Measurements from ENCODE around the gene LRRC8D.
"Not testable (repeated sequence)": the region's sequence is repeated elsewhere in the genome, so short reads cannot be mapped to it uniquely, and the experiment has no call there.

The LRRC8D gene

GRCh38 chr1:89820422-89821321, at the start of gene LRRC8D:
Gene LRRC8D (plus strand): TSS chr1:89821032. CDS start chr1:89933069, 112,037 bp downstream.
- peak; percentile 83 for DNase-seq

- no peak for DNase-seq
Measured at GRCh38 chr1:89771991-89772560, 48.8 kb upstream of the LRRC8D start.

GRCh38 chr1:89776104-89776503, 44.7 kb upstream of the LRRC8D start:
- DNase-seq = not testable (repeated sequence)

GRCh38 chr1:89777271-89777670, 43.6 kb upstream of the LRRC8D start:
- not testable (repeated sequence) for DNase-seq

DNA sequence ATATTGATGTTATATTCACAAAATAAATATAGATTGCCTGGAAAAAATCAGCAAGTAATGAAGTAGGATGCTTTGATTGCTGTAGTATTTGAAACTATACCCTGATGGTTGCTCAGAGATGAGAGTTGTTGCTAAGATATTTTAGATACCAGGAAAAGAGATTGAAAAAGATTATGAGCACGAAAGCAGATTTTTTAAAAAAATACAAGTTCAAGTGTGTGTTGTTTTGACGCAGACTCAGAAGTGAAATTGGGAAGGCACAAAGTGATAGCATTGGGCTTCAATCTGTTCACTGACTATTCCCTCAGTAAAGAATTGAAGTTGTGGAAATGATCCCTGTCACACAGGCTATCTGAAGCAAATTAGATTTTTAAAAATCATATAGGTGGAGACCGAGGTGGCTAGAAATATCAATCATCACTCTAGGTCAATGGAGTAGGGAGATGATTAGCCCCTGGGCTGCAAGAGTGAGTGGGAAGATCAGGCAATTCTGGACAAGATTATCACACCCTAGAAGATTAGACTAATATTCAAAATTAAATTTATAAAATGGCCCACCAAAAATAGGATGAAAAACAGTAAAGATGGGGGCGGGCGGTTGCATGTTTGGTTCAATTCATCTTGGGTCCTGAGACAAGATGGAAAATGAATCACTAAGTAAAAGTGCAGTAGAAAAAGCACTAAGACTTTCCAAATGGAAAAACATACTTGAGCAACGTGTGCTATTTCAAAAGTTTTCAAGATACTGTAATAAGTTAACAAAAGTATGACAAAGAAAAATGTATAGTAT, 41.5 kb upstream of the LRRC8D start:
- DNase-seq = no peak

DNA sequence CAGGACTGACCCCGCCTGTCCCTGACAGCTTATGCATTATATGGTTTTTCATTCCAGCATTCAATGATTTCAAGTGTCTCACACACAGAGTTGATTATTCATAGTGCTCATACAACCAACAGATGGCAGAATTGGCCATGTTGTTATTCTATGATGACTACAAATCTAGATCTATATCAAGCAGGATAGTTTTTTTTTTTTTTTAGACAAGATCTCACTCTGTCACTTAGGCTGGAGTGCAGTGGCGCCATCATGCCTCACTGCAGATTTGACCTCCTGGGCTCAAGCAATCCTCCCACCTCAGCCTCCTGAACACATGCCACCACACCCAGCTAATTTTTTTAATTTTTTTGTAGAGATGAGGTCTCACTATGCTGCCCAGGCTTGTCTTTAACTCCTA, 40.1 kb upstream of the LRRC8D start:
- DNase-seq = no peak

- no peak for DNase-seq
Measured at GRCh38 chr1:89781494-89782126, 39.2 kb upstream of the LRRC8D start.

DNA sequence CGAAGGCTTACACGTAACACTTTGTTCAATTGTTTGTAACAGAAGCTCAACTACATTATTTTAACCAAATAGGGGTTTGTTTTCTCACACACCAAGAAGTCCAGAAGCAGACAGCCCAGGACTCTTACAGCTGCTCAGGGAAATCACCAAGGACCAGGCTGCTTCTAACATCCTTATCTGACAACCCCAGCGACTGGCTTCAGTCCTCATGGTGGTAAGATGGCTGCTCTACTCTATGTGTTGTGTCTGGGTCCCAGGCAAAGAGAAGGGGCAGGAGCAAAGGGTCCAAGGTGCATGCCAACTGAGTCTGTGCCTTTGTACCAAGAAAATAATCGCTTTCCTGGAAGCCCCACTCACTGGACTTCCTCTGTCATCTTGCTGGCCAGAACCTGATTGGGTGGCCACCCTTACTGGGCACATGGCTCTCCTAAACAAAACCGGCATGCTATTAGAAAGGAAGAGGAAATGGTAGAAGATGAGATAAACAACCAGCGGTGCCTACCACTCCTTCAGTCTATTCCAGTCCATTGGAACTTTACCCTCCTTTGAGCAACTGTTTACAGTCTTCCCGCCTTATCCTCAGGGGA, 34.1 kb upstream of the LRRC8D start:
- DNase-seq = no peak

GRCh38 chr1:89790592-89790991, 30.2 kb upstream of the LRRC8D start:
- DNase-seq = no peak

- no peak for DNase-seq
Measured at GRCh38 chr1:89791064-89791726, 29.6 kb upstream of the LRRC8D start.

GRCh38 chr1:89794406-89794805, 26.4 kb upstream of the LRRC8D start:
- no peak for DNase-seq

DNA sequence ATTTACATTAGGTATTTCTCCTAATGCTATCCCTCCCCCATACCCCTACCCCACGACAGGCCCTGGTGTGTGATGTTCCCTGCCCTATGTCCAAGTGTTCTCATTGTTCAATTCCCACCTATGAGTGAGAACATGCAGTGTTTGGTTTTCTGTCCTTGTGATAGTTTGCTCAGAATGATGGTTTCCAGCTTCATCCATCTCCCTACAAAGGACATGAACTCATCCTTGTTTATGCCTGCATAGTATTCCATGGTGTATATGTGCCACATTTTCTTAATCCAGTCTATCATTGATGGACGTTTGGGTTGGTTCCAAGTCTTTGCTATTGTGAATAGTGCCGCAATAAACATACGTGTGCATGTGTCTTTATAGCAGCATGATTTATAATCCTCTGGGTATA, 25.3 kb upstream of the LRRC8D start:
- DNase-seq = not testable (repeated sequence)

GRCh38 chr1:89797876-89798275, 23.0 kb upstream of the LRRC8D start:
- DNase-seq = not testable (repeated sequence)

DNA sequence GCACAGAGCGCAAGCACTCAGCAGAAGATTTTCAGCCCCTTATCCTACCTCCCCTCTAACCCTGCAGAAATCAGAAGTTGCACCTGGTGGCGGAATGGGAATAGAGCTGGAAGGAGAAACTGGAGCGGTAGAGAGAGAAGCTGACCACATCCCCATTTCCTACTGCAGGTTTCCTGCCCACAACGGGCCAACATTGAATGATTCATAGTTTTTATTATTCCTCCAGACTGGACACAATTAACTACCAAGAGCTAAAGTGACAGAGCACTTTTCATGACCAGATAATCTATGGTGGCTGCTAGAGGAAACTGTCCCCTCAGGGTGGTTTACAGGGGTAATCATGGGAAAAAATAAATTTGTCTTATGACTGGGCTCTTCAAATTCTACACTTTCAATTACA, 21.3 kb upstream of the LRRC8D start:
- DNase-seq = no peak

DNA sequence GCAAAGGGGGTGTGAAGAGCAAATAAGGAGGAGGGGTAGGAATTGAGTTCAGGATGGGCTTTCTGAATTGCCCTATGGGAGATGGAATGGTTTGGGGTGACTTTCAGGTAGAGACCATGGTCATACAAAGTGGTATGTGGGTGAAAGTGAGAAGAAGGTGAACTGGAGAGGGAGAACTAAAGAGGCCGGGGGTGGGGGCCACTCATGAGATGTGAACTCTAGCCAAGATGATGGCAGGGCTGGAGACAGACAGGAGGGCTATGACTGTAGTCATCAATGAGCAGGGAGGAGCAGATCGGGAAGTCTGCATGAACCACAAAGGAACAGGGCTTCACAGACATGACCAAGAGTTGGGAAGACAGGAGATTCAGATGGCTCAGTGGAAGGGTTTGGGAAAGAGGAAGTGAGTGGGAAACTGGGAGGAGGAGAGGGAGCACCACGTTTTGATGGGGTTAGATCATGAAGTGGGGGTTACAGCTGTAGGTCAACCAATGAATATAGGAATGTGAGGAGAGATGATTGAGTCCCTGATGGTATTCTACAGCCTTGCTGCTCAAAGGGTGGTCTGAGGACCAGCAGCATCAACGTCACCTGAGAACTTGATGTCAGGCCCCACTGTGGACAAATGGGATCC, 20.7 kb upstream of the LRRC8D start:
- DNase-seq = no peak

GRCh38 chr1:89800718-89801117, 20.1 kb upstream of the LRRC8D start:
- DNase-seq = no peak

- DNase-seq = peak; percentile 74
Measured at GRCh38 chr1:89802051-89802450, 18.8 kb upstream of the LRRC8D start.

DNA sequence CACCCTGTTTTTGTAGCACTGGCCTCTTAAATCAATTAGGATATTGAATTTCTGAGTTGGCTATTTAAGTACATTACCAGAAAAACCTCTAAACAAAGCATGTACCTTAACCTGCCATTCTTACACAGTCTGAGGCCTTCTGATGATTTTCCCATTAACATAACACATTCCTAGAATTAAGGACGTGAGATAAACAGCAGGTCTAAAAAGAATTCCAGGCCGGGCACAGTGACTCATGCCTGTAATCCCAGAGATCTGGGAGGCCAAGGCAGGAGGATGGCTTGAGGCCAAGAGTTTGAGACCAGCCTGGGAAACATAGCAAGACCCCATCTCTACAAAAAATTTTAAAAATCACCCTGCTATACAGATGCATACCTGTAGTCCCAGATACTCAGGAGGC, 18.0 kb upstream of the LRRC8D start:
- no peak for DNase-seq

- DNase-seq = peak; percentile 84
Measured at GRCh38 chr1:89804642-89805237, 16.1 kb upstream of the LRRC8D start.

DNA sequence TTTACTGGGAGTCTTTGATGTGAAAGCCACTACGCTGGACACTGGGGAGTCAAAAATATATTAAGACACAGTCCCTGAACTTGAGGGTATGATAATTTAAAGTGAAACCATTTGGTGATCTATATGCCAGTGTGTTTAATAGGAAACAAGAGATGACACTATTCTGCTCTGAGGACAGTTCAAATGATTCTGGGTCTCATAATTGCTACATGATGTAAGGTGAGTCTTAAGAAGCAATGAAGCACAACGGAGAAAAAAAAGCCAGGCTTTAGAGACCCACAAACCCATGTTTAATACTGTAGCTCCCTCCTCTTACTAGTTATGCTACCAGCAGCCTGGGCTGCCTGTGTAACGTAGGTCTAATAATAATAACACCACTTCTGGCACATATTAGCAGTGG, 14.2 kb upstream of the LRRC8D start:
- no peak for DNase-seq

- no peak for DNase-seq
Measured at GRCh38 chr1:89807503-89807902, 13.3 kb upstream of the LRRC8D start.

All from NCI-H2029 treated with DMSO at 0.1 percent for 48 hours (cell line).